ENCODE data around the gene TMEM132A.
"Not testable (repeated sequence)": the region's sequence is repeated elsewhere in the genome, so short reads cannot be mapped to it uniquely, and the experiment has no call there.

The TMEM132A gene

DNA sequence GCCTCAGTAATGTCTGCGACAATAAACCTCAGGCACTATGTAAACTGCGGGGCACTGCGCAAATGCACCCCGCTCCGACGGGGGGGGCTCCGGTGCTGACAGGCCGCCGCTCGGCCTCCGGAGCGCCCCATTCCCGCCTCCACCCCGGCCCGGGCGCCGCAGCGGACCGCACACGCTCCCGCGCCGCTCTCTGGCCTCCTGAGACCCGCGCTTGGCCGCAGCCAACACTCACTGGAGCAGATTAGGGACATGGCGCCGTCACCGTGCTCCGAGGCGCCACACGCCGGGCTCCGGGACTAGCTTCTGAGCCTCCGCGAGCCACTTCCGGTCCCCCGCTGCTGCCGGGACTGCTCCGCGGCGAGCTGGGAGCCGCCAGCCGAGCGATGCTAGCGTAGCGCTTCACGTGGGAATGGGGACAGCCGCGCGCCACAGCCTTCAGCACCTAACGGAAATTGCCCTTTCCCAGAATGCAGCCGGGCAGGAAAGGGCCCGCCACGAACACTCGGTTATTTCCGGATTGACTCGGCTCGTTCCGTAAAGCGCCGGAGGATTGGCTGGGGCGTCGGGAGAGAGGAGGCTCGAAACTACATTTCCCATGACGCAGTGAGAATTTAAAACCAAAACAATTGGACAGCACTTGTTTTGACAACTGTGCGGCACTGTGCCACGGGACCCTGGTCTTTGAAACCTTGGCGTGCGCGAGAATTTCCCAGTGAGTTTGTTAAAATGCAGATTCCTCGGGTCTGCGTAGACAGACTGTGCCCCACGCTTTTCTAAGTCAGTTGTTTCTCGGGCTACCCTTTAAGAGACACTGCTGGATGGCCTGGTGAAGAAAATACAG lies 17.9 kb upstream of the TMEM132A start, which contains the start of gene PRPF19:
Gene PRPF19, minus strand, starts transcription at position 454 of the 841 bp plus-strand sequence. Its CDS starts 203 bp downstream, at position 251.
- POLR2A ChIA-PET = interaction anchor here (1.1 to 2.1 kb wide), 10 partner anchors 8 to 255 kb away, joined by 3 to 34 read pairs (median 4); partner anchors contain the start of genes TMEM109 and VPS37C
- DNase-seq (ENCODE audit: extremely low spot score) = peak; percentile 98

DNA sequence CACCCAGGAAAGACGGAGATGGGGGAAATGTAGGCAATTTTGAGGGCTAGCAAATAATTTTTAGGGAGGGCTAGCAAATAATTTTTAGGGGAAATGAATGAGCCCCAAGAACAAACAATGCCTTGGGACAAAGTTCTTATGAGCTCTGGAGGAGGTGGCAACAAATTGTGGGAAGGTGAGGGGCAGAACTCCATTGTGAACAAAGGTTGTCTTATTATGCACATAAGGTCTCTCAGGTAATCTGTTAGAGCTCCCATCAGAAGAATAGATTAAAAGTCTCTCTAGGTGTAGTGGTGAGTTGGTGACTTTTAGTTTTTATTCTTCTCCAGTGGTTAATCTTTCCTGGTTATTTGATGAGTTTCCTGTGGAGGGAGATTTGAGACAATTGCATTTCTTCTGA lies 15.5 kb upstream of the TMEM132A start:
- ChIA-PET CTCF (no interaction called here), POLR2A (no interaction called here)
- TF ChIP-seq FOXM1 (IDR thresholded peaks at IDR 0.05; ENCODE audit: borderline replicate concordance) (no peak), ZNF384 (IDR thresholded peaks at IDR 0.05) (no peak), NFRKB (IDR thresholded peaks at IDR 0.05) (no peak)

More for the DNA sequence above, 17.9 kb upstream of the TMEM132A start, which contains the start of gene PRPF19:
- CTCF ChIA-PET = interaction anchor here (1.0 kb wide), 1 partner anchor 9 kb away, joined by 3 read pairs; no protein-coding TSS in a partner anchor
- TF ChIP-seq BHLHE40 (IDR thresholded peaks at IDR 0.05; ENCODE audit: borderline replicate concordance) = no peak
- TF ChIP-seq NFRKB (IDR thresholded peaks at IDR 0.05) = no peak
- no peak for TF ChIP-seq FOXK2 (IDR thresholded peaks at IDR 0.05)
- TF ChIP-seq FOXM1 (IDR thresholded peaks at IDR 0.05; ENCODE audit: borderline replicate concordance) = no peak
- peak; percentile 32 for TF ChIP-seq L3MBTL2 (conservative IDR thresholded peaks at IDR 0.05)
- peak; percentile 52; the same call in 1 of the 2 replicates for TF ChIP-seq ELF4 (IDR thresholded peaks at IDR 0.05)
- TF ChIP-seq CTBP1 (IDR thresholded peaks at IDR 0.05; ENCODE audit: borderline replicate concordance) = no peak

GRCh38 chr11:60909680-60910280 lies 14.5 kb upstream of the TMEM132A start:
- DNase-seq (ENCODE audit: extremely low spot score); CTCF ChIA-PET; POLR2A ChIA-PET: not testable (repeated sequence)

More for the DNA sequence above, 15.5 kb upstream of the TMEM132A start:
- DNase-seq (ENCODE audit: extremely low spot score) = no peak

GRCh38 chr11:60910281-60910687 lies 14.0 kb upstream of the TMEM132A start:
- TF ChIP-seq SUZ12 (IDR thresholded peaks at IDR 0.05) (no peak), LEF1 (IDR thresholded peaks at IDR 0.05; ENCODE audit: borderline replicate concordance) (no peak), HDGF (IDR thresholded peaks at IDR 0.05; ENCODE audit: borderline replicate concordance) (no peak), NFRKB (IDR thresholded peaks at IDR 0.05) (no peak), ELF4 (IDR thresholded peaks at IDR 0.05) (no peak), ZNF384 (IDR thresholded peaks at IDR 0.05) (no peak), FOXK2 (IDR thresholded peaks at IDR 0.05) (no peak), FOXM1 (IDR thresholded peaks at IDR 0.05; ENCODE audit: borderline replicate concordance) (no peak), SP1 (IDR thresholded peaks at IDR 0.05) (no peak), TARDBP (IDR thresholded peaks at IDR 0.05) (no peak), L3MBTL2 (conservative IDR thresholded peaks at IDR 0.05) (no peak), BHLHE40 (IDR thresholded peaks at IDR 0.05; ENCODE audit: borderline replicate concordance) (no peak)
- TF ChIP-seq, protein P1, sequence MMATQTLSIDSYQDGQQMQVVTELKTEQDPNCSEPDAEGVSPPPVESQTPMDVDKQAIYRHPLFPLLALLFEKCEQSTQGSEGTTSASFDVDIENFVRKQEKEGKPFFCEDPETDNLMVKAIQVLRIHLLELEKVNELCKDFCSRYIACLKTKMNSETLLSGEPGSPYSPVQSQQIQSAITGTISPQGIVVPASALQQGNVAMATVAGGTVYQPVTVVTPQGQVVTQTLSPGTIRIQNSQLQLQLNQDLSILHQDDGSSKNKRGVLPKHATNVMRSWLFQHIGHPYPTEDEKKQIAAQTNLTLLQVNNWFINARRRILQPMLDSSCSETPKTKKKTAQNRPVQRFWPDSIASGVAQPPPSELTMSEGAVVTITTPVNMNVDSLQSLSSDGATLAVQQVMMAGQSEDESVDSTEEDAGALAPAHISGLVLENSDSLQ (IDR thresholded peaks at IDR 0.05) = no peak
- ChIA-PET CTCF (interaction anchor here (1.1 kb wide), 1 partner anchor 11 kb away, joined by 3 read pairs; no protein-coding TSS in a partner anchor), POLR2A (no interaction called here)
- DNase-seq (ENCODE audit: extremely low spot score) = no peak

DNA sequence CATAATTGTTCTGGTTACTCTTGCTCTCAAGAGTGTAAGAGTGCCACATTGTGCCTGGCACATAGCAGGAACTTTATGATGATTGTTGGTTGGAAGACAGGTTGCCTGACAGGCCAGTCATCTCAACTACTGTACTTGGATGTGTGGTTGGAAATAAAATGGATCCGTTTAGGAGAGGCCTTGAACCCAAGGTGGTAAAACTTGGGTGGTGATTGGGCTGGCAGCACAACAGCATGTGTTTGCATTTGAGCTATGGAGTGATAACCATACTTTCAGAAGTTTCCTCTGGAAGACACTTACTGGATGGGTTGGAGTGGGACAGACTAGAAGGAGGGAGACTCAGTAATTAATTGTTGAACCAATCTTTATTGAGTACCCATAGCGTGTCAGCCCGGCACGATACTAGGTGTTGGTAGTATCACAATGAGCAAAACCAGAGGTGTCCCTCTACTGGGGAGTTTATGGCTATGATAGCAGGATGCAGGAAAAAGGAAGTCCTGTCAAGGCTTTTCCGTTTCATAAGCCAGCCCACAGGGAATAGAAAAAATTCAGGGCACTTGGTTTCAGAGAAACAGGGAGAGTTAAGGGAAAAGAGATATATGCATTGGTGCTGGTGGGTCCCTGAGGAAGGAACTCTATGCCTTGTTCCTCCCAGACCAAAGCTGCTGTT lies 13.4 kb upstream of the TMEM132A start:
- ChIA-PET POLR2A (no interaction called here), CTCF (interaction anchor here (1.1 kb wide), 1 partner anchor 11 kb away, joined by 3 read pairs; no protein-coding TSS in a partner anchor)
- DNase-seq (ENCODE audit: extremely low spot score) = no peak
- TF ChIP-seq LEF1 (IDR thresholded peaks at IDR 0.05; ENCODE audit: borderline replicate concordance) (no peak), FOXM1 (IDR thresholded peaks at IDR 0.05; ENCODE audit: borderline replicate concordance) (no peak), NFRKB (IDR thresholded peaks at IDR 0.05) (no peak), ZNF384 (IDR thresholded peaks at IDR 0.05) (no peak), FOXK2 (IDR thresholded peaks at IDR 0.05) (no peak), L3MBTL2 (conservative IDR thresholded peaks at IDR 0.05) (no peak), ARNT (IDR thresholded peaks at IDR 0.05) (no peak), SUZ12 (IDR thresholded peaks at IDR 0.05) (no peak), SP1 (IDR thresholded peaks at IDR 0.05) (no peak), ELF4 (IDR thresholded peaks at IDR 0.05) (no peak), FOXA1 (IDR thresholded peaks at IDR 0.05) (no peak), BHLHE40 (IDR thresholded peaks at IDR 0.05; ENCODE audit: borderline replicate concordance) (no peak), TARDBP (IDR thresholded peaks at IDR 0.05) (no peak), HDGF (IDR thresholded peaks at IDR 0.05; ENCODE audit: borderline replicate concordance) (no peak), CTBP1 (IDR thresholded peaks at IDR 0.05; ENCODE audit: borderline replicate concordance) (no peak)
- TF ChIP-seq, protein P1 (IDR thresholded peaks at IDR 0.05) = no peak

GRCh38 chr11:60912223-60912850 lies 11.9 kb upstream of the TMEM132A start:
- CTCF ChIA-PET = interaction anchor here (0.6 to 1.0 kb wide), 4 partner anchors 11 to 257 kb away, joined by 3 to 13 read pairs (median 4); no protein-coding TSS in a partner anchor
- DNase-seq (ENCODE audit: extremely low spot score) = no peak
- POLR2A ChIA-PET = interaction anchor here (2.1 to 3.7 kb wide), 2 partner anchors 7 to 421 kb away, joined by 6 to 34 read pairs; partner anchors contain the start of genes DDB1, PRPF19 and TKFC
- no peak for TF ChIP-seq FOXK2 (IDR thresholded peaks at IDR 0.05)
- TF ChIP-seq L3MBTL2 (conservative IDR thresholded peaks at IDR 0.05) = peak; percentile 76
